ENCODE results near the gene VANGL2. TPM values are rescaled to one million over a fixed set of nuclear protein-coding genes. Genes with fewer than 3 reads are reported as not detected.

Gene VANGL2
- total RNA-seq, 2 donors from 2014 or later, result 3.4 to 8.1 TPM

- H3K4me3 ChIP-seq, result no peak overlapping the region
Measured at GRCh38 chr1:160361814-160362167, 38.6 kb upstream of the VANGL2 start.

GRCh38 chr1:160362168-160362957 is 38.0 kb upstream of the VANGL2 start:
- TF ChIP-seq CTCF (IDR thresholded peaks at IDR 0.05), result no peak
- peak; percentile 26 for DNase-seq (ENCODE audit: low spot score)
- Histone ChIP-seq H3K27ac (no peak overlapping the region), H3K9me3 (no peaks in the 10 kb centered on the region), H3K27me3 (no peaks in the 10 kb centered on the region), H3K4me3 (no peak overlapping the region), H3K36me3 (peaks cover 17% of the 10 kb centered on the region), H3K4me1 (no peaks in the 10 kb centered on the region)

More at GRCh38 chr1:160361814-160362167, 38.6 kb upstream of the VANGL2 start:
- no peak overlapping the region for H3K27ac ChIP-seq
- H3K9me3 ChIP-seq, result no peaks in the 10 kb centered on the region
- no peaks in the 10 kb centered on the region for H3K27me3 ChIP-seq
- no peak for DNase-seq (ENCODE audit: low spot score)
- H3K4me1 ChIP-seq, result no peaks in the 10 kb centered on the region
- H3K36me3 ChIP-seq, result peaks cover 23% of the 10 kb centered on the region
- no peak for TF ChIP-seq CTCF (IDR thresholded peaks at IDR 0.05)

- H3K9me3 ChIP-seq, result no peaks in the 10 kb centered on the region
- TF ChIP-seq CTCF (IDR thresholded peaks at IDR 0.05), result no peak
- H3K4me1 ChIP-seq, result no peaks in the 10 kb centered on the region
- no peaks in the 10 kb centered on the region for H3K27me3 ChIP-seq
- no peak overlapping the region for H3K4me3 ChIP-seq
- peaks cover 10% of the 10 kb centered on the region for H3K36me3 ChIP-seq
- H3K27ac ChIP-seq, result no peak overlapping the region
- no peak for DNase-seq (ENCODE audit: low spot score)
Measured at GRCh38 chr1:160363010-160363409, 37.4 kb upstream of the VANGL2 start.

- no peak for TF ChIP-seq CTCF (IDR thresholded peaks at IDR 0.05)
- no peaks in the 10 kb centered on the region for H3K4me1 ChIP-seq
- H3K9me3 ChIP-seq, result no peaks in the 10 kb centered on the region
- peak; percentile 34 for DNase-seq (ENCODE audit: low spot score)
- no peak overlapping the region for H3K4me3 ChIP-seq
- no peaks in the 10 kb centered on the region for H3K27me3 ChIP-seq
- peaks cover 5% of the 10 kb centered on the region for H3K36me3 ChIP-seq
- H3K27ac ChIP-seq, result no peak overlapping the region
Measured at GRCh38 chr1:160363951-160364735, 36.2 kb upstream of the VANGL2 start.

GRCh38 chr1:160365325-160365724 is 35.0 kb upstream of the VANGL2 start:
- Histone ChIP-seq H3K27ac (no peak overlapping the region), H3K27me3 (no peaks in the 10 kb centered on the region), H3K4me1 (no peaks in the 10 kb centered on the region), H3K4me3 (no peak overlapping the region), H3K36me3 (peaks cover 2% of the 10 kb centered on the region), H3K9me3 (no peaks in the 10 kb centered on the region)
- peak; percentile 21 for DNase-seq (ENCODE audit: low spot score)
- no peak for TF ChIP-seq CTCF (IDR thresholded peaks at IDR 0.05)

Measured in right atrium auricular region (tissue), 2 donors.